Activated CD4-positive, alpha-beta T cell treated with anti-CD3 and anti-CD28 coated beads for 36 hours (primary cell): ENCODE data around the gene SERGEF. TPM values are rescaled to one million over a fixed set of nuclear protein-coding genes. Genes with fewer than 3 reads are reported as not detected.

Experiments
- ATAC-seq: fragments of 200-7000 bp; cut with Tn5 transposase; one replicate; pipeline ENCODE4 v1.10.0; 2021; ENCODE audit warnings: mild to moderate bottlenecking, moderate library complexity
- CTCF ChIA-PET: fragments of 350-600 bp; sonication (Branson Sonifier 250); formaldehyde crosslinking; loops from one replicate; lab custom pipeline; 2021; ENCODE audit warnings: antibody characterized with exemption; lab: Charles Lee
- POLR2A ChIA-PET: fragments of 350-600 bp; sonication (Branson Sonifier 250); formaldehyde crosslinking; loops from one replicate; lab custom pipeline; 2021; ENCODE audit warnings: antibody characterized with exemption, inconsistent platforms; lab: Charles Lee
- DNase-seq: peaks from one replicate; pipeline ENCODE4 v3.0.0-alpha.2; 2020
- H3K27ac Mint-ChIP-seq: one replicate; pipeline ENCODE4 v1.8.0; 2021; ENCODE audit warnings: mixed read lengths
- H3K27me3 Mint-ChIP-seq: one replicate; pipeline ENCODE4 v1.8.0; 2021; ENCODE audit warnings: mixed read lengths
- H3K36me3 Mint-ChIP-seq: one replicate; pipeline ENCODE4 v1.8.0; 2021; ENCODE audit warnings: low read depth, mixed read lengths
- H3K4me1 Mint-ChIP-seq: one replicate; pipeline ENCODE4 v1.8.0; 2021; ENCODE audit warnings: mixed read lengths
- H3K4me3 Mint-ChIP-seq: one replicate; pipeline ENCODE4 v1.8.0; 2021; ENCODE audit warnings: mild to moderate bottlenecking, moderate library complexity, mixed read lengths
- H3K9me3 Mint-ChIP-seq: one replicate; pipeline ENCODE4 v1.8.0; 2021; ENCODE audit warnings: low read depth, mixed read lengths
- intact Hi-C, 2 experiments: fragments of 100-400 bp; cut with DNase I in 1 of 2; cut with micrococcal nuclease in 1 of 2; formaldehyde crosslinking; loops; one replicate each; pipeline versions ENCODE4 v1.14.2 to v1.15.1; 2022 to 2024; cut with DNase I, micrococcal nuclease
- total RNA-seq, 2 experiments: library from RNA; stranded (reverse); gene quantifications; one replicate each; pipeline ENCODE4 v1.2.3, GENCODE V29; 2021

SERGEF gene
- total RNA-seq, 2 experiments from 2014 or later, result 47.5 to 57.5 TPM

GRCh38 chr11:17859552-17859951 is 153.3 kb downstream of the SERGEF start:
- Mint-ChIP-seq H3K27me3 (no peaks in the 10 kb centered on the region), H3K9me3 (no peaks in the 10 kb centered on the region), H3K4me1 (peaks cover 4% of the 10 kb centered on the region), H3K27ac (no peak overlapping the region), H3K36me3 (peaks cover 31% of the 10 kb centered on the region), H3K4me3 (no peak overlapping the region)
- ChIA-PET CTCF (no interaction called here), POLR2A (no interaction called here)
- no peak for DNase-seq
- intact Hi-C loops, result no loop called here
- no peak for ATAC-seq

GRCh38 chr11:17855531-17856290 is 157.1 kb downstream of the SERGEF start:
- Mint-ChIP-seq H3K4me1 (peaks cover 4% of the 10 kb centered on the region), H3K36me3 (peaks cover 27% of the 10 kb centered on the region), H3K27me3 (no peaks in the 10 kb centered on the region), H3K4me3 (no peak overlapping the region), H3K27ac (no peak overlapping the region), H3K9me3 (no peaks in the 10 kb centered on the region)
- POLR2A ChIA-PET, result no interaction called here
- ATAC-seq (no peak), DNase-seq (no peak)
- CTCF ChIA-PET, result interaction anchor here (1.3 kb wide), 1 partner anchor 14 kb away, joined by 3 read pairs; no protein-coding TSS in a partner anchor
- intact Hi-C loops, result no loop called here

DNA sequence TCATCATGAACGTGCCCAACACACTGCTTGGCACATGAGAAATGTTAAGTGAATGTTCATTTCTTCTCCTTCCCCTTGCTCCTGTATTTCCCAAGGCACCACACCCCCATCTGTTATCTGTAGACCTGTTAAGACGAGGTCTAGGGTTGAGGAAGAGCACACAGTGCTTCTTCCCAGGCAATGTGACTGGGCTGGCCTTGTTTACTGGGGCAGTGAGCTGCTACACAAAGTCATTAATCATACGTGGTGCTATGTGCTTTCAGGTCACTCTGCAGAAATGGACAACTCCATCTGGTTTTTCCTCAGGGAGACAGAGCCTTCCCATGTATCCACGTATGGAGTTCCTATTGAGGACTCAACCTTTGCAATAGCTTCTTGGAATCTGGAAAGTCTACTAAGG is 159.6 kb downstream of the SERGEF start:
- H3K27ac Mint-ChIP-seq, result no peak overlapping the region
- H3K27me3 Mint-ChIP-seq, result no peaks in the 10 kb centered on the region
- ChIA-PET CTCF (no interaction called here), POLR2A (no interaction called here)
- intact Hi-C loops, result no loop called here
- ATAC-seq (no peak), DNase-seq (no peak)
- peaks cover 20% of the 10 kb centered on the region for H3K36me3 Mint-ChIP-seq
- no peaks in the 10 kb centered on the region for H3K9me3 Mint-ChIP-seq
- peaks cover 4% of the 10 kb centered on the region for H3K4me1 Mint-ChIP-seq
- no peak overlapping the region for H3K4me3 Mint-ChIP-seq

GRCh38 chr11:17852246-17852645 is 160.6 kb downstream of the SERGEF start:
- intact Hi-C loops, result no loop called here
- ChIA-PET CTCF (interaction anchor here (2.5 kb wide), 1 partner anchor 13 kb away, joined by 5 read pairs; no protein-coding TSS in a partner anchor), POLR2A (no interaction called here)
- no peak for DNase-seq
- no peak for ATAC-seq
- peaks cover 4% of the 10 kb centered on the region for H3K4me1 Mint-ChIP-seq
- H3K9me3 Mint-ChIP-seq, result no peaks in the 10 kb centered on the region
- H3K36me3 Mint-ChIP-seq, result peaks cover 14% of the 10 kb centered on the region
- no peaks in the 10 kb centered on the region for H3K27me3 Mint-ChIP-seq
- no peak overlapping the region for H3K4me3 Mint-ChIP-seq
- no peak overlapping the region for H3K27ac Mint-ChIP-seq

DNA sequence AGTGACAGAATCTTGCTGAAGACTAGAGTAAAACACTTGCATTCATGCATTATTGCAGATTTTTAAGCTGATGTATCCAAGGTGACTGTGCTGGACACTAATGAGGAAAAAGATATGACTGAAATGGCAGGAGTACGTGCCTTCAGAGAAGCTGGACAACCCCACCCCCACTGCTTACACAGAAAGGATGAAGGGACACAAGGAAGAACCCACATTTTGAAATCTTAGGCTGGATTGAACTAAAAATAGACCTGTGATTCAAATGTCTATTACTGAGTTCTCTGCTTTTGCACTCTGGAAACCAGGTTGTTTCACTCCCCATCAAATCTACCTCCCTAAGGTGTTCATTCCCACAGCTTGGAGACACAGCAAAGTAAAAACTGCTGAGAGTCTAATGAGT is 161.2 kb downstream of the SERGEF start:
- CTCF ChIA-PET, result interaction anchor here (2.5 kb wide), 1 partner anchor 14 kb away, joined by 5 read pairs; no protein-coding TSS in a partner anchor

DNA sequence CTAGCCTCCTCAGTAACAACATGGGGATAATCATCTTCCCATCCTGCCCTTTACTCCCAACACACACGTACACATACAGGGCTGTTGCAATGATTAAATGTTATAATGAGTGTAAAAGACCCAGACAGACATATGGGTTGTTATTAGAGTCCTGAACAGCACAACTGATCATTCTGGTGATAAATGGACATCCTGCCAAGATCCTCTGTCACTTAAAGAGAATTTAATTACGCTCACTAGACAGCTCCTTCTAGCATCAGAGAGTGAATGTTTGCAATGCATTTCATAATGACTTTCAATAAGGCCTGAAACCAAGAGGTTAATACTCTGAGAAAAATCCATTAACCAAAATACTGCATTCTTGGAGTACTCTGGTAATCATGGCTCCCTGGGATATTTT is 162.5 kb downstream of the SERGEF start:
- Mint-ChIP-seq H3K27me3 (no peaks in the 10 kb centered on the region), H3K9me3 (no peaks in the 10 kb centered on the region), H3K36me3 (peaks cover 11% of the 10 kb centered on the region), H3K4me3 (no peak overlapping the region), H3K4me1 (no peaks in the 10 kb centered on the region), H3K27ac (no peak overlapping the region)
- intact Hi-C loops, result no loop called here
- ChIA-PET CTCF (interaction anchor here (0.5 to 2.5 kb wide), 2 partner anchors 15 to 1497 kb away, joined by 3 to 5 read pairs; no protein-coding TSS in a partner anchor), POLR2A (no interaction called here)
- no peak for DNase-seq
- no peak for ATAC-seq

More for the DNA sequence above, 161.2 kb downstream of the SERGEF start:
- no peaks in the 10 kb centered on the region for H3K27me3 Mint-ChIP-seq
- peaks cover 4% of the 10 kb centered on the region for H3K4me1 Mint-ChIP-seq
- intact Hi-C loops, result no loop called here
- POLR2A ChIA-PET, result no interaction called here
- peaks cover 10% of the 10 kb centered on the region for H3K36me3 Mint-ChIP-seq
- H3K4me3 Mint-ChIP-seq, result no peak overlapping the region
- DNase-seq (no peak), ATAC-seq (no peak)
- H3K9me3 Mint-ChIP-seq, result no peaks in the 10 kb centered on the region
- no peak overlapping the region for H3K27ac Mint-ChIP-seq

GRCh38 chr11:17848715-17849114 is 164.1 kb downstream of the SERGEF start:
- peaks cover 11% of the 10 kb centered on the region for H3K36me3 Mint-ChIP-seq
- H3K4me3 Mint-ChIP-seq, result no peak overlapping the region
- no peak for ATAC-seq
- H3K4me1 Mint-ChIP-seq, result no peaks in the 10 kb centered on the region
- no peaks in the 10 kb centered on the region for H3K27me3 Mint-ChIP-seq
- no peaks in the 10 kb centered on the region for H3K9me3 Mint-ChIP-seq
- H3K27ac Mint-ChIP-seq, result no peak overlapping the region
- intact Hi-C loops, result no loop called here
- ChIA-PET CTCF (no interaction called here), POLR2A (no interaction called here)
- DNase-seq, result no peak

DNA sequence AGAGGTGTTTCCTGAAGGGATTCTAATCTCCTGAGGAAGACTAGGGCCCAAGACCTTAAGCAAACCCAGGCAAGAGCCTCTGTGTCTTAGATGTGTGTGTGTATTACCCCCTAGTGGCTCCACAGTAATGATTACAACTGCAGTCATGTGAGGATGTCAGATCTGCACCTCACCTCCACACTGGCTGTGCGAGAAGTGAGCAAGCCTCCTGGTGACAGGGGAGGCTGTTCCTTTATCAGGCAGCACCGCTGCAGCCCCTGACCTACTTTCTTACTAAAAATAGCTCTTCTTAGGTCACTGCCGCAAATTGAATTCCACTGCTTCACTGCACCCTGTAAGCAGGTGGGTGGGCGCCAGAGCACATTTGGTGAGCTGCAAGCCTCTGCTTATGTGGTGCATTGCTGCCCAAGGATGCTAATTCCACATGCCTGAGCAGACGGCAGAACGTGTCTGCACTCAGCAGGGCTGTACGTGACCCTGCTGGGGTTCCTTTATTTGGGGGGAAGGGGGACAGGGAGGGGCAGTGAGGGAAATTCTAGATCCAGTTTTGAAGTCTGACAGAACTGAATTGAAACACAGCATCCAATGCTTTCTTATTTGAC is 165.9 kb downstream of the SERGEF start:
- intact Hi-C loops, result no loop called here
- H3K36me3 Mint-ChIP-seq, result peaks cover 11% of the 10 kb centered on the region
- H3K4me3 Mint-ChIP-seq, result no peak overlapping the region
- H3K27ac Mint-ChIP-seq, result no peak overlapping the region
- ChIA-PET CTCF (interaction anchor here (0.6 to 1.1 kb wide), 2 partner anchors 19 to 128 kb away, joined by 3 to 4 read pairs; no protein-coding TSS in a partner anchor), POLR2A (no interaction called here)
- H3K9me3 Mint-ChIP-seq, result no peaks in the 10 kb centered on the region
- H3K27me3 Mint-ChIP-seq, result no peaks in the 10 kb centered on the region
- ATAC-seq (no peak), DNase-seq (no peak)
- H3K4me1 Mint-ChIP-seq, result no peaks in the 10 kb centered on the region

DNA sequence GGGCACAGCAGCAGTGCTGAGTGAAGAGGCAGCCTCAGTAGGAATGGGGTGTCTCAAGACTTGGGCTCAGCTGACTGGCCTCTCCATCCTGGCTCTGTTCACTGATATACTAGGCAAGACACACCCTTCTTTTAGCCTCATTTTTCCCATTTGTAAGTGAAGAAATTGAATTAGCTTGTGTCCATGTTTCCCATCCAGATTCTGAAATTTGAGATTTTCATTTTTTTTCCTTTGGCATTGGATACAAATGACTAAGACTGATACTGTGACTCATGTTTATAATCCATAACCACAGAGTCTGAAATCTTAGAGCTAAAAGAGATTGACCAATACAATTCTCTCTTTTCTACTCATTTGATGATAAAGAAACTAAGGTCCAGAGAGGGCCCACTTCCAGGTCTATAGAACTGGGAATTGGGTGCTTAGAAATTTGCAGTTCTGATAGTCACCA is 167.4 kb downstream of the SERGEF start:
- POLR2A ChIA-PET, result no interaction called here
- Mint-ChIP-seq H3K27me3 (no peaks in the 10 kb centered on the region), H3K4me1 (no peaks in the 10 kb centered on the region), H3K27ac (no peak overlapping the region), H3K4me3 (no peak overlapping the region), H3K36me3 (peaks cover 11% of the 10 kb centered on the region), H3K9me3 (no peaks in the 10 kb centered on the region)
- DNase-seq (no peak), ATAC-seq (no peak)
- CTCF ChIA-PET, result interaction anchor here (0.7 kb wide), 1 partner anchor 378 kb away, joined by 3 read pairs; no protein-coding TSS in a partner anchor
- intact Hi-C loops, result no loop called here

DNA sequence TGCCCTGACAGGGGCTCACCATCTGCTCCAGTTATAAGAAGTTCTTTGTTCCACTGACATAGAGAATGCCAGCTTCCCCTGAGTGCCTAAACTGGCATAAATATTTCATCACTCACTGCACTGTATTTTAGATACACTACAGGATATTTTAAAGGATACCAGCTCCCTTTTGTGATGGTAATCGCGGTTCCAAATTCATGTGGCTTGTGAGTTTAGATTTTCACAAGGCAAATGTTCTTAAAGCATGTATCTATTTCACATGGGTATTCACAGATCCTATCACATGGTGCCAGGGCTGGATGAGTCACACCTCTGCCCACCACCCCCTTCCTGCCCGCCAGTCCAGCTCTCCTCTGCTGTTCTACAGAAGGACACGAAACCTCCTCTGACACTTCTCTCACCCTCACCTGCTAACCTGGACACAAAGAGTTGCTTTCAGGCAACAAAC is 172.7 kb downstream of the SERGEF start:
- ATAC-seq, result no peak
- ChIA-PET POLR2A (no interaction called here), CTCF (no interaction called here)
- no peaks in the 10 kb centered on the region for H3K27me3 Mint-ChIP-seq
- H3K9me3 Mint-ChIP-seq, result no peaks in the 10 kb centered on the region
- intact Hi-C loops, result no loop called here
- H3K36me3 Mint-ChIP-seq, result no peaks in the 10 kb centered on the region
- DNase-seq, result no peak
- no peaks in the 10 kb centered on the region for H3K4me1 Mint-ChIP-seq
- H3K4me3 Mint-ChIP-seq, result no peak overlapping the region
- H3K27ac Mint-ChIP-seq, result no peak overlapping the region

- H3K36me3 Mint-ChIP-seq, result no peaks in the 10 kb centered on the region
- CTCF ChIA-PET, result no interaction called here
- no peak for ATAC-seq
- no peak overlapping the region for H3K4me3 Mint-ChIP-seq
- intact Hi-C loops, result no loop called here
- no peaks in the 10 kb centered on the region for H3K4me1 Mint-ChIP-seq
- H3K27ac Mint-ChIP-seq, result no peak overlapping the region
- POLR2A ChIA-PET, result no interaction called here
- DNase-seq, result no peak
- no peaks in the 10 kb centered on the region for H3K9me3 Mint-ChIP-seq
- no peaks in the 10 kb centered on the region for H3K27me3 Mint-ChIP-seq
These were observed 173.4 kb downstream of the SERGEF start for GRCh38 chr11:17839450-17839849.

DNA sequence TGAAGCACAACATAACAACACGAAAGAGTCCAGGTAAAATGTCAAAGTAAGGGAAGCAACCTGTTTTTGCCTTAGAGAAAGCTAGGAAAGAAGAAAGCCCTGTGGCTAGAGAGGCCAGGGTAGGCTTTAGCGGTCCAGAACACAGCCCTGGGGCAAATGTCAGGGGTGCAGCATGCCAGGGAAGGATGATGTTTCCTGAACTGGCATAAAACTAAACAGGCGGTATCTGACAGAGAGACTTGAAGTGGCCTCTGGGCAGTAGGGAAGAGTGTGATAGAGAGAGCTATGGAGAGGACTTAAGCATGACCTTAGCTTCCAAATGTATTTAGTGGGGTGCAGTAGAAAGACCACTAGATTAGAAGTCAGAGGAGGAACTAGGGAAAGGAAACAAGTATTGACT is 174.7 kb downstream of the SERGEF start:
- Mint-ChIP-seq H3K9me3 (no peaks in the 10 kb centered on the region), H3K27ac (no peak overlapping the region)

More for the DNA sequence above, 174.7 kb downstream of the SERGEF start:
- ChIA-PET CTCF (interaction anchor here (0.7 kb wide), 1 partner anchor 25 kb away, joined by 3 read pairs; no protein-coding TSS in a partner anchor), POLR2A (no interaction called here)
- Mint-ChIP-seq H3K4me3 (no peak overlapping the region), H3K36me3 (no peaks in the 10 kb centered on the region), H3K27me3 (no peaks in the 10 kb centered on the region), H3K4me1 (no peaks in the 10 kb centered on the region)
- no peak for DNase-seq
- intact Hi-C loops, result no loop called here
- no peak for ATAC-seq
